HT-29 (cell line): Measurements from ENCODE around the gene MOB3B. TPM values are rescaled to one million over a fixed set of nuclear protein-coding genes. Genes with fewer than 3 reads are reported as not detected.

ENCODE experiments used
- DNase-seq: peaks from one replicate; pipeline ENCODE4 v3.0.0-alpha.2; 2015; ENCODE audit warnings: low spot score
- total RNA-seq: library from RNA; depleted of rRNA; stranded (reverse); fragments of >200 nt; shearing (Covaris generic); gene quantifications from 2 replicates; pipeline ENCODE4 v1.2.3, GENCODE V29; 2014

MOB3B gene
- total RNA-seq, 1 experiment from 2014 or later = 3.1 TPM

DNA sequence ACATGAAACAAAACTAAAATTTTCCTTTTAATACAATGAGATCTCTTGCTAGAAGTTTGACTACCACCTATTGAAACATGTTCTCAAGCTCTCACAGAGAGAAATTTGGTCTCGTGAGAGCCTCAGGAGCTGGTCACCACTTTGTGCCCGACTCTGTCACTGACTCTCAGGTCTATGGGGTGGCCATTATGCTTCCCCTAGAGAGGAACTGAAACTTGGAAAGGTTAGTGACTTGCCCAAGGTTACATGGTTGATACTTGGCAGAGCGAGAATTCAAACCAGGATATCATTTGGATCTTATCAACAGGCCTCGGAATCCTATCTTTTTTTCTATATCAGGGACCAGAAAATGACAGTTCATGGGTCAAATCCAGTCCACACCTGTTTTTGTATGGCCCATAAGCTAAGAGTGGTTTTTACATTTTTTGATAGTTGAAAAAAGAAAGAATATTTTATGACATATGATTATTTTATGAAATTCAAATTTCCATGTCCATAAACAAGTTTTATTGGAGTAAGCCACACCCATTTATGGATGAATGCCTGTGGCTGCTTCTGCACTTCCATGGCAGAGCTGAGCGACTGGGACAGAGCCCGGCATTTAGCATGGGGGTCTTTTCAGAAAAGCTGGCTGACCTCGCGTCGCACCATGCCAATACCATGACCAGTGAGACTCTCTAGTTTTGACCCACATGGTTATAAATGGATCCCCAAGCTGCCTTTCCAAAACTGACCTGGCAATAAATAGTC is 187.9 kb downstream of the MOB3B start:
- DNase-seq = no peak

DNA sequence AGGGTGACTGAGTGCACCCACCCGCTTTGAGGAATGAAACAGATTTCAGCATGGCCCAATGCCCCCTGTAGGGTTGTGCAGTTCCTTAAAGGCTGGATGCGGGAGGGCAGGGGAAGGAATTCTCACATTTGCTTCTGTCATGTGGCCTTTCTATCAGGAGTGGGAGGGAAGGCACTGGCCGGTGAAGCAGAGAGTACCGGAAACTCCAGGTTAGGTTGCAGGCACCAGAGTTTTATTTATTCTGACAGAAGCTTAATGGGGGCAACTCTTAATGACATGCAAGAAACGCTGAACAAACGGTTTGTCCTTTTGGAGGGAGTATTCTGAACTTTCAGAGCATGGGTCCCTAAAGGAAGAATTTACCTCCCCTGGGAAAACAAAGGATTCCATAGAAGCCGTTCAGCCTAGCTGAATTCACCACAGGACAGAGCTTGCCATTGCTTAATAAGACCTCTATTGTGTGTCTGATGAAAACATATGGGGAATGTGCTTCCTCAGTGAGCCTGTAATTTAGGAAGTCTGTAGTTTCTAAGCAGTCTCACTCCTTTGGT is 188.6 kb downstream of the MOB3B start:
- DNase-seq = no peak

- DNase-seq = no peak
These were observed 189.3 kb downstream of the MOB3B start for GRCh38 chr9:27340285-27340674.

GRCh38 chr9:27339661-27340284 is 189.8 kb downstream of the MOB3B start:
- no peak for DNase-seq

- DNase-seq = no peak
These were observed 191.1 kb downstream of the MOB3B start for GRCh38 chr9:27338527-27338903.

DNA sequence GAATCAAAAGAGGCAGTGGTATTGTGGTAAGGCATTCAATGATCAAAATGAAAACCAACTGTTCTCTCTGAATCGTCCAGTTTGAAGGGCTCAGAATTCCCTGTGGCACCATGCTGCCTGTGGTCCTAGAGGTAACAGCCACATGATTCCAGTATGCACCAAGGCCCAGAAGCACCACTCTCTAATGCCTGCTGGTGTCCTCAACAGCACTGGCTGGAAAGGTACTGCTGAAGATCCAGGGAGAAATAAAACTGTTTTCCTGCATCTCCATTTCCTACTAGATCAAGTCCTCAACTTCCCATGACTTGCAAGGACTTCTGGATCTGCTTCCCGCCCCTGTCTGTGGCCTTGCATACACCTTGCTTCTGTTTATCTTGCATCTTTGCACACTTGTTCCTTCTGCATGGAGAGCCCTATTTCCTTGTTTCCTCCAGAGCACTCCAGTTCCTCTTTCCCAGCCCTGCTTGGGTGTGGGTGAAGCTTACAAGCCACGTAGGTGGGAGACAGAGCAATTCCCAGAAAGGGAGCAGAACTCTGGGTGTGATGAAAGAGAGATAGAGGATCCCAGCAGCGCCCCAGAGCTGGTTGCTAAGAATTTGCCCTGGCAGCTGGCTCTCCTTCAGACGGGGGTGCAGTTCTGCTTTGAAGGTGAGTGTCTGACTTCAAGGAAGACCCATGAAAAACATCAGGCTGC is 191.6 kb downstream of the MOB3B start:
- DNase-seq = peak; percentile 33

DNA sequence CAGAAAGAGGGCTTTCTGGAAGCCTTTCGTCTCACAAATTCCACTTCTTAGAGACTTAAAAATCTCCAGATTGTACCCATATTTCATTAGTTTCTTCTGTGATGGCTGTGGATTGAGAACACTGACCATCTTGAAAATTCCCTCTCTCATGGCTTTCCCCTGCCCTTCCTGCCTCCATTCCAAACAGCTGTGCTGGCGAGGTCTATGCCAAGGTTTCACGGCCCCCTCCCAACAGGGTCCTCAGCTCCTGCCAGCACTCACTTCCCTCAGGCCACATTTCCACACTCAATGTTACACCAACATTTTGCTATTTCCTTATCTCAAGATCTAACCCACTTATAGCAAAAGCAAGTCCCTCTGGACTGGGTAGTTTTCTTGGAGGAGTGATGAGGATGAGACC is 192.4 kb downstream of the MOB3B start:
- DNase-seq = no peak

DNA sequence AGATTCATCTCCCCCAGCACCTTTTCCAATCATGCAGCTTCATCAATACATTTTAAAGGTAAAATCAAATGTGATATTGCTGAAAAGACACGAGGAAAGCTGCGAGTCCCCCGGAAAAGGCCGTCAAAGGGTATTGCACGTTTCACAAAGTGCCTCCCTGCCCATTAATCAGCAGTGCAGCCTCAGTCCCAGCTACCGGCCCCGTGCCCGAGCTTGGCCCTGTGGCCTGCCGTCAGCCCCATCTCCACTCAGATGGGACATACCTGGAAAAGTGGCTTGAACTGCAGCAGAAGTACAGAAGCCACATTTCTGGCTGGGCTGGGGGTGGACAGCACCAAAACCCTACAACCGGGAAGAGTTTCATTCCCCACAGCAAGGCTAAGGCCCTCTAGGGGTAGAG is 192.8 kb downstream of the MOB3B start:
- no peak for DNase-seq

- no peak for DNase-seq
These were observed 193.5 kb downstream of the MOB3B start for GRCh38 chr9:27336126-27336525.

GRCh38 chr9:27335075-27335474 is 194.5 kb downstream of the MOB3B start:
- DNase-seq = no peak

DNA sequence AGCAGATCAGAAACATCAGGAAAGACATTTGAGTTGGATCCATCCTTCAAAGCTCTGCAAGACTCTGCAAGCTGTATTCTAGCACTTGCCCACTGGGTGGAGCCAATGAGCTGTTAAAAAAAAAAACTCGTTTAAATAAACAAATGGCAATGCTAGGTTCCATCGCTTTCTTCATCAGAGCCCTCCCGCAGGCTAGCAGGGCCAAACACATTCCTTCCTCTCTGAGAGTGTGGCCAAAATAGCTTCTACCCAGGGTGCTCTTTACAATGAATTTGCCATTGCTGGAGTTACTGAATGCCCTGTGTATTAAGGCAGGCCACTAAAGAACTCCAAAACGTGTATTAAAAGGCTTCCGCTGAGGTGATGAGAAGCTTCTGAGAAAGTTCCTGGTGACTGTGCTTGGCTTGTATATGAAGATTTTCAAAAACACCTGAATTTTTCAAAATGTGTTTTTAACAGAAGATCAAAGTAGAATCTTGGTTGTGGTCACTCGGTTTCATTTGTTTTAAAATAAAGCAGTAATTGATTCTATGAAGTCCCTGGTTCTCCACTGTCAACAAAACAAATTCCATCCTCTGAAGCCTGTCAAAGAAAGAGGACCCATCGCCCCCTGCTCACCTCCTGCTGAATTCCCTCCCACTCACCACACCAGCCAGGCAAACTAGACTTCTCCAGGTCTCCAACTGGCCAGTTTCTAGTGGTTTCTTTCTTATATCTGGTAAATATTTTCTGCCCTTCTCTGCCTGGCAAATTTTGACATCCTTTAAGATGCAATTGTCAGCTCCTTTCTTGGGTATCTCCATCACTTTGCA is 196.2 kb downstream of the MOB3B start:
- DNase-seq = peak; percentile 93

DNA sequence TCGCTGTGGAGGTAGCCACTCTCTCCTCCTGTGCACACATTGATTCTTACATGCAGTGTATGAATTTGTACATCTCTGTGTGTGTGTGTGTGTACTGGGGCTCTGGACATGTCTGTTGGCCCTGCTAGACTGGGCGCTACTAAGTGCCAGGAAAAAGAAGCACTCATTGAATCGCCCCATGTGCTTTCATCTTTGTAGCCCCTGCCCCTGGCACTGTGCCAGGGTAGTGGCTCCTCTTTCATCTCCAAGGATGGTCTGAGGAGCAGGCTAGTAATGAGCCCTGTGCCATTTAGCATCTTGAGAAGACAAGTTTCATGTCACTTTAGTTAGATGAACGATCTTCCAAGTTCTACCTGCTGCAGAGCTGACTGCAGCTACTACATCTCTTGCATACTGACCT is 198.2 kb downstream of the MOB3B start:
- DNase-seq = no peak

- no peak for DNase-seq
These were observed 200.3 kb downstream of the MOB3B start for GRCh38 chr9:27329291-27329690.

DNA sequence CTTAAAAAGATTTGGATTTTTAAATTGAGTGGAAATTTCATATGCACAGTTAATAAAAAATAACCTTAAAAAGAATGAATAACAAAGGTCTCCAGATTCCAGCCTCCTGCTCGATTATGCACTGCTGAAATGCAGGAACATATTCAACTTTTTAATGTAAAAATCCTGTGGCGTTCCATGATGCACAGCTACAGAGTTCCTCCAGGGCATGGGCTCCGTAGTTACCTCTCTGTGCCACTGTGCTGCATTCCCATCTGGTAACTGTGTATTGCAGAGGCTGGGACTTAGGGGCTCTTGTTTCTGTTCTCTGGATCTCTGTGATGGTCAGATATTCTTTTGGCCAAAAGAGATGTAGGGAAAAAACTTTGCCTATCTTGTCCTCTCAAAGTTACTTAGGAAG is 201.1 kb downstream of the MOB3B start:
- DNase-seq = no peak

GRCh38 chr9:27311184-27311583 is 218.4 kb downstream of the MOB3B start:
- no peak for DNase-seq

GRCh38 chr9:27310582-27310981 is 219.0 kb downstream of the MOB3B start:
- DNase-seq = no peak

GRCh38 chr9:27308691-27309390 is 220.8 kb downstream of the MOB3B start:
- DNase-seq = no peak

- no peak for DNase-seq
These were observed 225.1 kb downstream of the MOB3B start for GRCh38 chr9:27304521-27304920.

DNA sequence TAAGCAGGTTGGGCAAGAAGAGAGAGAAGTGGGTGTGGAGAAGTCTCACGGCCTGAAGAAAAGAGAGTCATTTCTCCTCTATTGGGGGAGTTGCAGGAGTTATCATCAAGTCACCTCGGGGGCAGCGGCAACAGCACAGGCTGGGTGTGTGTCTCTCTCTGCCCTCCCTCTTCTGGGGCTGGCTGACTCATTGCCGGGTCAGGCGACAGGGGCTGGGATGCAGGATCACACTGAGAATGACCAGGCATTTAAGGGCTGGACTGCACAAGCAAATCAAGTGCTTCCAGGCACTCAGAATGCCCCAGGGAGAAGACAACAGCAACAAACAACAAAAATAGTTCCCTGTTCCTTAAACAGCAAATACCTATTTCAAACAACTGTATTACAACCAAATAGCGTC is 226.4 kb downstream of the MOB3B start:
- no peak for DNase-seq

DNA sequence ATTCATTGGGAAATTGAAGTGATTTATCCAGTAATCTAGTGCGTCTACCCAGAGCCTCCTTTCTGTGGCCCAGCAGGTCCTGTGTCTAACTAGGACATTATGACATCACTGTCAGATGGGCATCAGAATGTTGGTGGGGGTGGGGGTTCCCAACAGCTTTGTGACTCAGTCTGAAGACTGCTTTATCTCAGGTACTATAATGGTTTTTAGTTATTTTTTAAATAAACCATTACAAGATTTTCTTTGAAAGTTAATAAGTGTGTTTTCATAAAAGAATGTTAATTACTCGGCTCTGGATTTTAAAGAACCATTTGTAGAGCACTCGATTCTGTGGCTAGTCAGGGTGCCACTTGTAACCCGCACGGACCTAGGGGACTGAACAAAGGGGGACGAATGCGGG is 232.6 kb downstream of the MOB3B start, which contains the start of gene EQTN:
Gene EQTN (minus strand): TSS at position 101 of the 400 bp plus-strand sequence. CDS start 95 bp downstream, at position 6.
- no peak for DNase-seq

GRCh38 chr9:27293996-27294395 is 235.6 kb downstream of the MOB3B start:
- no peak for DNase-seq
